ENCODE measurements around the gene MGLL. TPM values are rescaled to one million over a fixed set of nuclear protein-coding genes. Genes with fewer than 3 reads are reported as not detected.

The MGLL gene
- total and polyA plus RNA-seq, 2 donors from 2014 or later = 74.2 to 250 TPM

DNA sequence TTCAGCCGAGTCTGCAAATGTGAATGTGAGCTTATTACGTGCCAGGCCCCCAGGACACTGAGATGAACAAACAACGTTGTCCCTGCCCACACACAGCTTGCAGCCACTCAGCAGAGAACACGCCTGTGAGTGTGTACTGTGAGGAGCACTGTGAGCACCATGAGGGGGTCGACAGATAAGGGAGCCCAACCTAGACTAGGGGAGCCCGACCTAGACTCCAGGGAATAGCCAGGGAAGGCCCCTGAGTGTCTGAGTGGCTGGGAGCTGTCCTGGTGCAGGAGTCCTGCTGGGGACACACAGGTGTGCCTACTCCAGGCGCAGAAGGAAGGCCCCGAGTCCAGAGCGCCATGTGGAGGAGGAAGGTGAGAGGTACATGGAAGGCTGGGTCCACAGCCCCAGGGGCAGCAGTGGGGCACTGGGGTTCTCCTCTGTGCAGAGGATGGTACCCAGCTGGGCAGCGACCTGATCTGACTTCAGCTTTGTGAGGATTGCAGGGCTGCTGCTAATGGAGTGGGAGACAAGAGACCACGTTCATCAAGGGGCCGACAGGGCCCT is 36.5 kb downstream of the MGLL start:
- Histone ChIP-seq H3K9ac (ENCODE audit: low read length in 3 of 3) (no peak overlapping the region), H3K4me3 (ENCODE audit: low read length in 3 of 3) (peak overlapping the region in 1 of 3 donors; percentile 6), H3K27ac (ENCODE audit: low read depth in 2 of 2, low read length in 2 of 2) (peak overlapping the region; percentile 48 to 49), H3K27me3 (ENCODE audit: control insufficient read depth, insufficient read depth, low read length) (no peaks in the 10 kb centered on the region), H3K4me1 (ENCODE audit: control insufficient read depth in 2 of 3, insufficient read depth in 2 of 3, low read depth in 1 of 3, low read length in 3 of 3) (peaks cover 6 to 38% (median 34%) of the 10 kb centered on the region in 3 donors), H3K36me3 (ENCODE audit: control insufficient read depth in 2 of 3, insufficient read depth in 3 of 3, low read length in 3 of 3) (peaks cover 0 to 4% (median 3%) of the 10 kb centered on the region in 3 donors), H3K9me3 (ENCODE audit: control insufficient read depth in 2 of 3, insufficient read depth in 1 of 3, low read length in 3 of 3) (no peaks in the 10 kb centered on the region)
- intact Hi-C loops (cut with DNase I) = no loop called here
- TF ChIP-seq, protein P1, sequence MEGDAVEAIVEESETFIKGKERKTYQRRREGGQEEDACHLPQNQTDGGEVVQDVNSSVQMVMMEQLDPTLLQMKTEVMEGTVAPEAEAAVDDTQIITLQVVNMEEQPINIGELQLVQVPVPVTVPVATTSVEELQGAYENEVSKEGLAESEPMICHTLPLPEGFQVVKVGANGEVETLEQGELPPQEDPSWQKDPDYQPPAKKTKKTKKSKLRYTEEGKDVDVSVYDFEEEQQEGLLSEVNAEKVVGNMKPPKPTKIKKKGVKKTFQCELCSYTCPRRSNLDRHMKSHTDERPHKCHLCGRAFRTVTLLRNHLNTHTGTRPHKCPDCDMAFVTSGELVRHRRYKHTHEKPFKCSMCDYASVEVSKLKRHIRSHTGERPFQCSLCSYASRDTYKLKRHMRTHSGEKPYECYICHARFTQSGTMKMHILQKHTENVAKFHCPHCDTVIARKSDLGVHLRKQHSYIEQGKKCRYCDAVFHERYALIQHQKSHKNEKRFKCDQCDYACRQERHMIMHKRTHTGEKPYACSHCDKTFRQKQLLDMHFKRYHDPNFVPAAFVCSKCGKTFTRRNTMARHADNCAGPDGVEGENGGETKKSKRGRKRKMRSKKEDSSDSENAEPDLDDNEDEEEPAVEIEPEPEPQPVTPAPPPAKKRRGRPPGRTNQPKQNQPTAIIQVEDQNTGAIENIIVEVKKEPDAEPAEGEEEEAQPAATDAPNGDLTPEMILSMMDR (IDR thresholded peaks at IDR 0.05; ENCODE audit: borderline replicate concordance, extremely low read depth, insufficient read depth) = no peak
- DNase-seq = peak in 1 of 5 donors; percentile 47
- no peak for FAIRE-seq

DNA sequence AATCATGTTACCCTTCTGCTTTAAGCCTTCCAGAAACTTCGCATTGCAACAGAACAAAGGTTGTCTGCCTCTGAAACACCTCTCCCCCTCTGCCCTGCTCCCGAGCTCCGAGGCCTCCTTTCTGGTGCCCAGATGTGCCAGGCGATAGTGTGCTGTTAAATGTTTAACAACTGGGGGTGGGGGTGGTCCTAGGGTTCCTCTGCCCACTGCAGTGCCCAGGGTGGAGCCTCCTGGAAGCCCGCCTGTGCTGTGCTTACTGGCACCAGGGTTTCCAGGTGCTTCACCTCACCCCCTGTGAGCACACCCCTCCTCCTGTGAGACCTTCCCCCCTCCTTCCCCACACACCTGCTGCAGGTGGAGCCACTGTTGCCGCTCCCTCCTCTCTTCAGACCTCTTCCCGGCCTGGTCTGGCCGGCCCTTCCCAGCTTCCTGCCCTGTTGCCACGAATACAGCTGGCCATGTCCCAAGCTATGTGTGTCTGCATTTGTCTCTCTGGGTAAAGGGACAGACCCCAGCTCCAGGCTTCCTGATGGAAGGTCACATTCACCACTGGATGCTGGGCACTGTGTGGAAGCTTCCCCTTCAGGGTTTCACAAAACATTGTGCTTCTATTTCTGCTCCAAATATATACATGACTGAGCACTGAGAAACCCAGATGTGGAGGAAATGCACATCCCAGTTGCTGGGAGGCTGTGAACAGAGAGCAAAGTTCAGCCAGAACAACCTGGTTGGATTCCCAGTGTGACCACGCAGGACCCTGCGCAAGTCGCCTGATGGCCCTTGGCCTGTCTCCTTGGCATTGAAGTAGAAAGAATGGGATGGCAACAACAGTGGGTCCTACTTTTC is 37.2 kb downstream of the MGLL start:
- intact Hi-C loops (cut with DNase I) = no loop called here
- H3K9ac ChIP-seq (ENCODE audit: low read length in 3 of 3) = no peak overlapping the region
- H3K9me3 ChIP-seq (ENCODE audit: control insufficient read depth in 2 of 3, insufficient read depth in 1 of 3, low read length in 3 of 3) = no peaks in the 10 kb centered on the region
- FAIRE-seq (no peak), DNase-seq (peak in 1 of 5 donors; percentile 81)
- no peaks in the 10 kb centered on the region for H3K27me3 ChIP-seq (ENCODE audit: control insufficient read depth, insufficient read depth, low read length)
- H3K36me3 ChIP-seq (ENCODE audit: control insufficient read depth in 2 of 3, insufficient read depth in 3 of 3, low read length in 3 of 3) = peaks cover 0 to 4% (median 3%) of the 10 kb centered on the region in 3 donors
- peaks cover 3 to 38% (median 34%) of the 10 kb centered on the region in 3 donors for H3K4me1 ChIP-seq (ENCODE audit: control insufficient read depth in 2 of 3, insufficient read depth in 2 of 3, low read depth in 1 of 3, low read length in 3 of 3)
- TF ChIP-seq, protein P1 (IDR thresholded peaks at IDR 0.05; ENCODE audit: borderline replicate concordance, extremely low read depth, insufficient read depth) = no peak
- peak overlapping the region; percentile 59 to 65 for H3K27ac ChIP-seq (ENCODE audit: low read depth in 2 of 2, low read length in 2 of 2)
- no peak overlapping the region for H3K4me3 ChIP-seq (ENCODE audit: low read length in 3 of 3)

- no peaks in the 10 kb centered on the region for H3K27me3 ChIP-seq (ENCODE audit: control insufficient read depth, insufficient read depth, low read length)
- TF ChIP-seq, protein P1 (IDR thresholded peaks at IDR 0.05; ENCODE audit: borderline replicate concordance, extremely low read depth, insufficient read depth) = no peak
- H3K9ac ChIP-seq (ENCODE audit: low read length in 3 of 3) = no peak overlapping the region
- peak in 1 of 5 donors; percentile 44 for DNase-seq
- H3K4me1 ChIP-seq (ENCODE audit: control insufficient read depth in 2 of 3, insufficient read depth in 2 of 3, low read depth in 1 of 3, low read length in 3 of 3) = peaks cover 3 to 38% (median 34%) of the 10 kb centered on the region in 3 donors
- intact Hi-C loops (cut with DNase I) = no loop called here
- no peaks in the 10 kb centered on the region for H3K9me3 ChIP-seq (ENCODE audit: control insufficient read depth in 2 of 3, insufficient read depth in 1 of 3, low read length in 3 of 3)
- H3K27ac ChIP-seq (ENCODE audit: low read depth in 2 of 2, low read length in 2 of 2) = peak overlapping the region; percentile 59 to 65
- H3K36me3 ChIP-seq (ENCODE audit: control insufficient read depth in 2 of 3, insufficient read depth in 3 of 3, low read length in 3 of 3) = peaks cover 0 to 4% (median 3%) of the 10 kb centered on the region in 3 donors
- no peak for FAIRE-seq
- no peak overlapping the region for H3K4me3 ChIP-seq (ENCODE audit: low read length in 3 of 3)
Observed at GRCh38 chr3:127784283-127784682, 38.0 kb downstream of the MGLL start.

Data from kidney (tissue), 14 donors.